Muscle of arm (tissue), 12 donors: ENCODE data around the gene MARCHF10. TPM values are rescaled to one million over a fixed set of nuclear protein-coding genes. Genes with fewer than 3 reads are reported as not detected.

Source experiments
- DNase-seq: peaks from one replicate; pipeline ENCODE4 v3.0.0-alpha.2; 2013
- polyA plus RNA-seq, 12 donors: library from polyadenylated mRNA; unstranded; fragments of 120-200 nt; gene quantifications; one replicate each; pipeline ENCODE4 v1.2.1, GENCODE V29; 2013; ENCODE audit not compliant: insufficient read length in 12 of 12

MARCHF10 gene
- polyA plus RNA-seq, 12 donors: 0.15 to 0.92 (median 0.47) TPM; not detected in 2

GRCh38 chr17:62676952-62677596 is 131.0 kb downstream of the MARCHF10 start:
- no peak for DNase-seq

DNA sequence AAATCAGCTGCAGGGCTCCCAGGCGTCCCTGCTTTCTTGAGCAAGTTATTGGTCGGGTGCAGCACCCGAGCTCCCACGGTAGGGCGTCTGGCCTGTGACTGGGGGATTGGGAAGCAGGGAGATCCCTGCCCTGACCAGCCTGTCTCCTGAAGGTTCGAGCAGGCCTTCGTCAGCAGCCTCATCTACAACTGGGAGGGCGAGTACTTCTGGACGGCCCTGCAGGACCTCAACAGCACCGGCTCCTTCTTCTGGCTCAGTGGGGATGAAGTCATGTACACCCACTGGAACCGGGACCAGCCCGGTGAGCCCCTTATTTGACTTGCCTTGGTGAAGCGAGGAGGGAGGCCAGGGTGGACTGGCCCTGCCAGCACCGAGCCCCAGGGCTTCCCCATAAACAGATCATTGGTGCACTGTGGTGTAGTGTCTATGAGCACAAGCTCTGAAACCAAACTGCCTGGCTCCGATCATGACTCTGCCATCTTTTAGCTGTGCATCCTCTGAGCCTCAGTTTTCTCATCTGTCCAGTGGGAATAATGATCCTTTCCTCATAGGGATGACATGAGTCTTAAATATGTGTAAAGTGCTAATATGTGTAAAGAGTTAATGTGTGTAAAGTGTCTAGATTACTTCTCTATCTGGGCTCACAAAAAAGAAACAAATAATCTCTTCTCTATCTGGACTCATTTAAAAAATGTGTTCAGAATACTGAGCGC is 131.7 kb downstream of the MARCHF10 start:
- no peak for DNase-seq

DNA sequence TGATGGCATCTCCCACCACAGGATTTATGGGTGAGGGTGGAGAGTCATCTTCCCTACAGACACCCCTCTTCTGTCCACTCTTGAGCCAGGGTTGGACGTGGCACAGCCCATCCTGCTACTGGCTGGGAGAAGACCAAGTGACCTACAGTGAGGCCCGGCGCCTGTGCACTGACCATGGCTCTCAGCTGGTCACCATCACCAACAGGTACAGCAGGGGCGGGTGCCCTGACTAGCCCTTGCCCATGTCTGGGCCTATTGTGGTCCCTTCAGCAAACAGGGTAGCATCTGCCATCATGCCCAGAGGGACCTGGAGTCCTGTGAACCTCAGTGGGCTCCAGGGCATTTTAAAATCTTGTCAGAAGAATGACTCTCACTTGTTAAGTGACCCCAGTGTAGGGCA is 132.4 kb downstream of the MARCHF10 start:
- no peak for DNase-seq

- DNase-seq: no peak
Observed at GRCh38 chr17:62675260-62675659, 132.9 kb downstream of the MARCHF10 start.

- DNase-seq: no peak
Observed at GRCh38 chr17:62674841-62675240, 133.3 kb downstream of the MARCHF10 start.

DNA sequence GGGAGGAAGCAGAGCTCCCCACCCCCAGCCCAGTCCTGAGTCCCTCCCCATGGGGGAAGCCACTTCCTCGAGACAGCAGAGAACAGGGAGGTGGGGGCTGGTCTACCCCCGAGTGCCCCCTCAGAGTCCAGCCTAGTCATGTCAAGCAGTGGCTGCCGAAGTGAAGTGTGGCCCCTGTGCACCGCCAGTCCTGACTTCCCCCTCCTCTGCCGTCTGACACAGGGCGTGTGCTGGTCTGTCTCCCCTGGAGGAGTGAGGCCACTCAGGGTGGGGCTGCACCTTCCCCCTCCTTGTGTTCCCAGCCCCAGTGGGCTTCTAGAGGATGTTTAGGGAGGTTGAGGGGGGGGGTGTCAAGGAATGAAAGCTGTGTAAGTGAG is 133.8 kb downstream of the MARCHF10 start:
- no peak for DNase-seq

DNA sequence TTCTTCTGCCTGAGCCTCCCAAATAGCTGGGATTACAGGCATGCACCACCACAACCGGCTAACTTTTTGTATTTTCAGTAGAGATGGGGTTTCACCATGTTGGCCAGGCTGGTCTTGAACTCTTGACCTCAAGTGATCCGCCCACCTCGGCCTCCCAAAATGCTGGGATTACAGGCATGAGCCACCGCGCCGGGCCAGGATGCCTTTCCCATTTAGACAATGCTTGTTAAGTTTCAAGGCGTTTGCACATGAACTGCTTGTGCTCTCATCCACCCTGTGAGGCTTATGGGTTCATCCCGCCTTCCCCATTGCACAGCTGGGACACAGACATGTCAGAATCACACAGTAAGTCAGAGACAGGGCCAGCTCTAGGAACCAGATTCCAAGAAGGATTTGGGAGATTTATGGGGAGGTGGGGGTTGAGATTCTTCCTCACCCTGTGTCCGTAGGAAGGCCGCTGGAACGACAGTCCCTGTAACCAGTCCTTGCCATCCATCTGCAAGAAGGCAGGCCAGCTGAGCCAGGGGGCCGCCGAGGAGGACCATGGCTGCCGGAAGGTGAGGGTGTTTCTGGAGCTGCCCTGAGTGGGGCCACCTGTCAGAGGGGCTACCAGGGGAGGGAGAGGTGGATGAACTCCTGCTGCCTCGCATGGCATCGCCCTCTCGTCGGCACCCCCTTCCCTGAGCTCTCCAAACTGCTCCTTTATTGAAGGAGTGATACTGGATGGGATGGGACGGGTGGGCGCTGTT is 134.3 kb downstream of the MARCHF10 start:
- DNase-seq: no peak

- no peak for DNase-seq
Observed at GRCh38 chr17:62672957-62673356, 135.2 kb downstream of the MARCHF10 start.

- DNase-seq: no peak
Observed at GRCh38 chr17:62671553-62671952, 136.6 kb downstream of the MARCHF10 start.

- DNase-seq: no peak
Observed at GRCh38 chr17:62670202-62670821, 137.8 kb downstream of the MARCHF10 start.

DNA sequence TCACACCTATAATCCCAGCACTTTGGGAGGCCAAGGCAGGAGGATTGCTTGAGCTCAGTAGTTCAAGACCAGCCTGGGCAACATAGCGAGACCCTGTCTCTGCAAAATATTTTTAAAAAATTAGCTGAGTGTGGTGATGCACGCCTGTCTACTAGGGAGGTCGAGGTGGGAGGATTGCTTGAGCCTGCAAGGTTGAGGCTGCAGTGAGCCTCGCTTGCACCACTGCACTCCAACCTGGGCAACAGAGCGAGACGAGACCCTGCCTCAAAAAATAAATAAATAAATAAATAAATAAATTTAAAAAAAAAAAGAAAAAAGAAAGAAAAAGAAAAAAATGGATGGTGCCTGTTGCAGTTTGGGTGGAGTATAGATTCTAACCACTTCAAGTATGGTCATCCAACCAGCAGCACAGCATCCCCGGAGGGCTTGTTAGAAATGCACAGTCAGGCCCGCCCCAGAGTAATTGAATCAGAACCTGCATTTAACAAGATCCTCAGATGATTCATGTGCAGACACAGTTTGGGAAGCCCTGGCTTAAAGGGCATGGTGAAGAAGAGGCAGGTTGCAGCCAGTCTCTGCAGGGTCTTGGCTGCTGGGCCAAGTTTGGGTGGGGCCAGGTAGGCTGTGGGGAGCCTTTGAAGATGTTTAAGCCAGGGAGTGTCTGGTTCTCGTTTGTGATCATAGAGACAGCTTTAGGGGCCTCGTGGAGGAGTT is 139.9 kb downstream of the MARCHF10 start:
- DNase-seq: no peak

DNA sequence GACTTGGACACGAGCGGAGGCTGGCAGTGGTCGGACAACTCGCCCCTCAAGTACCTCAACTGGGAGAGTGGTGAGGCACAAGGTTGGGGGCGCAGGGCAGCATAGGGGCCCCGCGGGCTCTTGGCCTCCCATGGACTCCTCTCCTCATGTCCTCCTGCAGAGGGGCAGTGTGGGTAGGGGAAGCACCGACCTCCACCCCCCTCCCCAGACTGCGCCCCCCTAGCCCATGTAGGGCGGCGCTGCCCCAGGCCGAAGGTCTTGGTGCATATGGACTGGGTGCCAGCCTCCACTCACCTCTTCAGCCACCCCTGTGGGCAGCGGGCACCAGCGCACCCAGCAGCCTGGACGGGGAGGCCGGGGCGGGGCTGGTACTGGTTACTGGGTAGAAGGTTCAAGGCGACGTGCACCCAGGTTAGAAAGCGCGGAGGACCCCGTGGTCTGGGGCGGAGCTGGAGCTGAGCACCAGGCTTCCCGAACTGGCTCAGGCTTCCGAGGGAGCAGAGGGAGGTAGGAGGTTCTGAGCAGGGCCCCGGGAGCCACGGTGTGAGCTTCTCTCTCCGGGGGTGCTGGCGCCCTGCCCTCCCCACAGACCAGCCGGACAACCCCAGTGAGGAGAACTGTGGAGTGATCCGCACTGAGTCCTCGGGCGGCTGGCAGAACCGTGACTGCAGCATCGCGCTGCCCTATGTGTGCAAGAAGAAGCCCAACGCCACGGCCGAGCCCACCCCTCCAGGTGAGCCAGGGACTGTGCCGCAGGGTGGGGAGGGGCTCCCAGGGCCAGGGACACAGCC is 141.1 kb downstream of the MARCHF10 start:
- DNase-seq: no peak

DNA sequence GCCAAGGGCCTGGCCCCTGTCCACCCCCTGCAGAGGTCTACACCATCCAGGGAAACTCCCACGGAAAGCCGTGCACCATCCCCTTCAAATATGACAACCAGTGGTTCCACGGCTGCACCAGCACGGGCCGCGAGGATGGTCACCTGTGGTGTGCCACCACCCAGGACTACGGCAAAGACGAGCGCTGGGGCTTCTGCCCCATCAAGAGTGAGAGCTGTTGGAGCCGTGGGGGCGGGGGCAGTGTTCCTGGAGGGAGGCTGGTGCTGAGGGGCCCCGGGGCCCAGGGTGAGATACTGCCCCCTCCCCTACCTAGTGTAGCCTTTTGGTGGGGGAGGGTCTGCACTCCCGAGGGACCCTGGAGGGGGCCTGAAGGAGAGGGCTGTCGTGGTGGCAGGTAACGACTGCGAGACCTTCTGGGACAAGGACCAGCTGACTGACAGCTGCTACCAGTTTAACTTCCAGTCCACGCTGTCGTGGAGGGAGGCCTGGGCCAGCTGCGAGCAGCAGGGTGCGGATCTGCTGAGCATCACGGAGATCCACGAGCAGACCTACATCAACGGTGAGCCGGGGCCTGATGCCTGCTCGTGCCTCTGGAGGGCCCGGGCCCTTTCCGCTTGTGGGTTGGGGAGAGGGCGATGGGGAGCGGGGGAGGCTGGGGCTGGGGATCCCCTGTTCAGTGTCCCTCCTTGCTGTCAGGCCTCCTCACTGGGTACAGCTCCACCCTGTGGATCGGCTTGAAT is 141.9 kb downstream of the MARCHF10 start:
- no peak for DNase-seq

DNA sequence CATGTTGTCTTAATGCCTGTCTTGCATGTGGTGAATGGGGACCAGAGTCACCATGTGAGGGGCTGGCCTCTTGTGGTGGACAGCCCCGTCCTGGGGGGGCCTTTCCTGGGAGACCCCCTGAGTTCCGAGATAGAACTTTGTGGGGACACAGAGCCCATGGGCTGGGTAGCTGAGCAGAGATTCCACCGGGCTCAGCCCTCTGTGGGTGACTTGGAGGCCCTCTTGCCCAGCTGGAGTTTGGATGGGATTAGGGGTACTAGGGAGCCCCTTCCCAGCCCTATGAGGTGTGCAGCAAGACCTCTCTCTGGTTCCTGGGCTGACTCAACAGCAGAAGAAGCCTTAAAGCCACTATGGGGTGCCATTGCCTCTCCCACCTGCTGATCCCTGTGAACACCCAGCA is 142.5 kb downstream of the MARCHF10 start:
- DNase-seq: no peak

- no peak for DNase-seq
Observed at GRCh38 chr17:62664336-62665120, 143.6 kb downstream of the MARCHF10 start.

DNA sequence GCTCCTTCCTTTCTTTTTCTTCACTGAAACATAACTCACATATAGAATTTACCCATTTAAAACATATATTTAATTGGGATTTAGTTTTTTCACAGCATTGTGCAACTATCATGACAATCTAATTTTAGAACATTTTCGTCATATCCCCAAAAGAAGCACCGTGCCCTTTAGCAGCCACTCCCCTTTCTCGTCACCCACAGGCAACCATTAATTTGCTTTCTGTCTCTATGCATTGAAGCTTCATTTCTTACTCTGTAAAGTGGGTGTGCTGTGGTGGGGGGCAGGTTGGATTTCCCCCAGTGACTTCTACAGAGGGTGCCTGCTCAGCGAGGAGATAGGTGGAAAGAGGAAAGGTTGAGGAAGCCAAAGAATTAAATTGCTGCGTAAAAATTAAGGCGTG is 144.8 kb downstream of the MARCHF10 start:
- DNase-seq: no peak

GRCh38 chr17:62662855-62663254 is 145.3 kb downstream of the MARCHF10 start:
- DNase-seq: no peak

DNA sequence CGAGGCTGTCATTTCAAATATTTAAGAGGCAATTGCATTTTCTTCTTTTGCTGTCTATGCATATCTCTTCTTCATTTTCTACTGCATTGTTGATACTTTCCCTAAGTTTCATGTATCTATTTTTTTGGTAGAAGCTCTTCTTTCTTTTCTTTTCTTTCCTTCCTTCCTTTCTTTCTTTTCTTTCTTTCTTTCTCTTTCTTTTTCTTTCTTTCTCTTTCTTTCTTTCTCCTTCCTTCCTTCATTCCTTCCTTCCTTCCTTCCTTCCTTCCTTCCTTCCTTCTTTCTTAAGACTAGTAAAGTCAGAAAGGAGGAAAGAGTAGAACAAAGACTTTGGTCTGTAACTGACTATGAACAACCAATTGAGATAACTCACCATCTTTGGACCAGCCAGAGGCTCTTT is 146.8 kb downstream of the MARCHF10 start:
- no peak for DNase-seq

DNA sequence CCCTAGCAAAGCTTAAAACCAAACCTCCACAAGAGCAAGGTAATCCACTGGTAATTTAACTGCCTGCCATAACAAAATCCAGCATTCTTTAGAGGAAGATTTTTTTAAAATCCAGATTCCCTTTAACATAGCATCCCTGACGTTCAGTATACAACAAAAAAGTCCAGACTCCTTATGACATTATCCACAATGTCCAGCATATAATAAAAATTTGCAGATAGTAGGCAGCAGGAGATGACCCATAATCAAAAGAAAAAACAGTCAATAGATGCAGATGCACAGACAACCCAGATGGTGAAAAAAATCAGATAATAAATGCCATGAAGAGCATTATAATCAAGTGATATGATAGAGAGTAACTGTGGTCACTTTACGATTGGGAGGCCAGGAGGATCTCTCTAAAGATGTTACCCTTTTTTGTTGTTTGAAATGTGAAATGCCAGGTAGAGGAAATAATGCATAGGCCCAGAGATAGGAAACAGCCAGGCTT is 147.4 kb downstream of the MARCHF10 start:
- no peak for DNase-seq
